Transverse colon (tissue), 4 donors: ENCODE data around the gene PLCH1. TPM values are rescaled to one million over a fixed set of nuclear protein-coding genes. Genes with fewer than 3 reads are reported as not detected.

ENCODE experiments used
- DNase-seq: peaks from one replicate; pipeline ENCODE4 v3.0.0-alpha.2; 2019
- H3K27ac ChIP-seq, 4 donors: fragments of 200-600 bp; sonication (generic); 2 replicates each; pipeline ENCODE4 v1.5.1; 2016 to 2018; ENCODE audit warnings: inconsistent platforms in 4 of 4
- H3K27me3 ChIP-seq: fragments of 200-600 bp; sonication (generic); 2 replicates; pipeline ENCODE4 v1.5.1; 2017; ENCODE audit warnings: inconsistent platforms
- H3K36me3 ChIP-seq, 4 donors: fragments of 200-600 bp; sonication (generic); 2 replicates each; pipeline ENCODE4 v1.5.1; 2017 to 2019; ENCODE audit warnings: inconsistent platforms in 4 of 4
- H3K4me1 ChIP-seq, 4 donors: fragments of 200-600 bp; sonication (generic); 2 replicates each; pipeline ENCODE4 v1.5.1; 2017 to 2020; ENCODE audit warnings: inconsistent platforms in 4 of 4
- H3K4me3 ChIP-seq, 4 donors: fragments of 200-600 bp; sonication (generic); 1 replicate in 1 of 4; 2 replicates in 3 of 4; pipeline versions ENCODE4 v1.5.1 to v1.6.1; 2017 to 2019; ENCODE audit warnings: inconsistent platforms in 4 of 4
- H3K9me3 ChIP-seq, 2 donors: fragments of 200-600 bp; sonication (generic); 2 replicates each; pipeline ENCODE4 v1.5.1; 2017 to 2019; ENCODE audit warnings: inconsistent platforms in 2 of 2
- EP300 ChIP-seq: sonication (generic); formaldehyde crosslinking; IDR thresholded peaks from one replicate; pipeline ENCODE4 v1.6.1; 2017; ENCODE audit warnings: antibody characterized with exemption, low read depth
- POLR2A ChIP-seq: fragments of 450-650 bp; IDR thresholded peaks from one replicate; pipeline ENCODE4 v1.6.1; 2016; ENCODE audit warnings: antibody characterized with exemption, mild to moderate bottlenecking, moderate library complexity
- POLR2AphosphoS5 ChIP-seq, 3 donors: sonication (generic); formaldehyde crosslinking; IDR thresholded peaks; one replicate each; pipeline ENCODE4 v1.6.1; 2016; ENCODE audit warnings: antibody characterized with exemption in 3 of 3
- WGBS, 2 donors: methylation state at CpG; one replicate each; pipeline ENCODE4 v1.1.5; 2018; ENCODE audit warnings: low coverage in 1 of 2; 5-methylcytosine and 5-hydroxymethylcytosine counted together
- in situ Hi-C, 4 donors: fragments of 200-750 bp; cut with MboI; loops; one replicate each; pipeline versions ENCODE4 v1.15.0 to v1.15.1; 2017; ENCODE audit warnings: low sequenced_read_pairs in 3 of 4, low pct_ligation_motif_present in 1 of 4, low pct_unique_long_range_greater_than_20kb in 1 of 4
- intact Hi-C: fragments of 100-400 bp; cut with DNase I; formaldehyde crosslinking; loops from one replicate; pipeline ENCODE4 v1.15.1; 2023; ENCODE audit warnings: low total_unique reads
- total RNA-seq, 4 donors: library from RNA; depleted of rRNA; stranded (reverse); fragments of >200 nt; gene quantifications; one replicate each; pipeline ENCODE4 v1.1.0, GENCODE V29; 2016
- TF ChIP-seq, protein P1 (sequence below), 5 experiments: fragments of 200-600 bp in 3 of 5; fragments of 450-650 bp in 2 of 5; sonication (generic) in 3 of 5; IDR thresholded peaks; 1 replicate in 2 of 5; 2 replicates in 3 of 5; pipeline ENCODE4 v1.5.1; 2016 to 2017; ENCODE audit warnings: antibody characterized with exemption in 5 of 5, inconsistent platforms in 3 of 5, mild to moderate bottlenecking in 2 of 5, moderate library complexity in 1 of 5

Gene PLCH1
- total RNA-seq, 4 donors from 2014 or later: 8.2 to 33.4 (median 8.5) TPM

DNA sequence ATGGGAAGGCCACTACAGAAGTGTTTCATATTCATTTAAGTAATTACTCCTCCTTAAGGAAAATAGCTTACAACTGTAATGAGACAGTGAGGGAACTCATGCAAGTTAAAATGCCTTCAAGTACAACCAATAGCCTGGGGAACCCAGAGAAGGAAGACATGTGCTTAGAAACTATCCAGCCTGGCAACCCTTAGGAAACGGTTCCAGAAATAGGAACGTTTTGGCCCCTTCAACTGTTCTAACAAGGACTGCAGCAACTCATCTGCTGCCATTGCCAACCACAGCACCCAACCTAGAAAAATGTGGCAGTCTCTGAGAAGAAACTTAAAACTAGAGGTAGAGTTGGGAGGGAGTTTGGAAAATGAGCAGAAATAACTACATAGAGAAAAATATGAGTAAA, 303.8 kb downstream of the PLCH1 start:
- Histone ChIP-seq H3K9me3 (no peaks in the 10 kb centered on the region), H3K36me3 (no peaks in the 10 kb centered on the region), H3K4me3 (no peak overlapping the region), H3K27me3 (no peaks in the 10 kb centered on the region), H3K27ac (no peak overlapping the region), H3K4me1 (no peaks in the 10 kb centered on the region)
- WGBS, 2 donors: 60% methylated on average over 1 to 2 of the region's 2 CpGs
- no peak for TF ChIP-seq POLR2AphosphoS5 (IDR thresholded peaks at IDR 0.05)
- TF ChIP-seq, protein P1, sequence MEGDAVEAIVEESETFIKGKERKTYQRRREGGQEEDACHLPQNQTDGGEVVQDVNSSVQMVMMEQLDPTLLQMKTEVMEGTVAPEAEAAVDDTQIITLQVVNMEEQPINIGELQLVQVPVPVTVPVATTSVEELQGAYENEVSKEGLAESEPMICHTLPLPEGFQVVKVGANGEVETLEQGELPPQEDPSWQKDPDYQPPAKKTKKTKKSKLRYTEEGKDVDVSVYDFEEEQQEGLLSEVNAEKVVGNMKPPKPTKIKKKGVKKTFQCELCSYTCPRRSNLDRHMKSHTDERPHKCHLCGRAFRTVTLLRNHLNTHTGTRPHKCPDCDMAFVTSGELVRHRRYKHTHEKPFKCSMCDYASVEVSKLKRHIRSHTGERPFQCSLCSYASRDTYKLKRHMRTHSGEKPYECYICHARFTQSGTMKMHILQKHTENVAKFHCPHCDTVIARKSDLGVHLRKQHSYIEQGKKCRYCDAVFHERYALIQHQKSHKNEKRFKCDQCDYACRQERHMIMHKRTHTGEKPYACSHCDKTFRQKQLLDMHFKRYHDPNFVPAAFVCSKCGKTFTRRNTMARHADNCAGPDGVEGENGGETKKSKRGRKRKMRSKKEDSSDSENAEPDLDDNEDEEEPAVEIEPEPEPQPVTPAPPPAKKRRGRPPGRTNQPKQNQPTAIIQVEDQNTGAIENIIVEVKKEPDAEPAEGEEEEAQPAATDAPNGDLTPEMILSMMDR (IDR thresholded peaks at IDR 0.05): no peak
- no peak for TF ChIP-seq POLR2A
- no peak for TF ChIP-seq EP300
- intact Hi-C loops: no loop called here
- no peak for DNase-seq
- in situ Hi-C loops: no loop called here

DNA sequence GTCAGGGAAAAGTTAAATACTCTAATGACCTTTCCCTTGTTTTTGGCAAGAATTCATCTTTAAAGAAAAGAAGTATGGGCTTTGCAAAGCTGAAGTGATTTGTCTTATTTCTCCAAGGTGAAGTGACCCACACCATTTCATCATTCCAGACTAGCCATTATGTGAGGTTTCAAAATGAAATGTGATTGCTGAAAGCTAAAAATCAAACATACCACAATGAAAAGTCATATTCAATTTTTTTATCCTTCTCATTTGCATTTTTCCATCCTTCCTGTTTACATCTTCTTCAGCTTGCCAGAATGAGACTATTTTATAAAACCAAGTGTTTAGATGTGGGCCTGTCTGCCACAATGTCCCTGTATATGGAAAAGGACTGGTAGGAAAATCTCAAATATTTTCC, 309.1 kb downstream of the PLCH1 start:
- no peaks in the 10 kb centered on the region for H3K36me3 ChIP-seq
- no peak overlapping the region for H3K27ac ChIP-seq
- H3K4me3 ChIP-seq: no peak overlapping the region
- TF ChIP-seq POLR2AphosphoS5 (IDR thresholded peaks at IDR 0.05) (no peak), EP300 (no peak), POLR2A (no peak)
- TF ChIP-seq, protein P1 (IDR thresholded peaks at IDR 0.05): no peak
- DNase-seq: no peak
- H3K27me3 ChIP-seq: no peaks in the 10 kb centered on the region
- H3K9me3 ChIP-seq: no peaks in the 10 kb centered on the region
- intact Hi-C loops: no loop called here
- in situ Hi-C loops: no loop called here
- H3K4me1 ChIP-seq: no peaks in the 10 kb centered on the region

- Histone ChIP-seq H3K27me3 (no peaks in the 10 kb centered on the region), H3K4me3 (no peak overlapping the region), H3K36me3 (no peaks in the 10 kb centered on the region), H3K4me1 (no peaks in the 10 kb centered on the region), H3K27ac (no peak overlapping the region), H3K9me3 (peaks cover 6 to 16% of the 10 kb centered on the region in 2 donors)
- DNase-seq: no peak
- WGBS, 2 donors: 74 to 76% methylated on average over 7 of the region's 7 CpGs
- in situ Hi-C loops: no loop called here
- no peak for TF ChIP-seq POLR2A
- intact Hi-C loops: no loop called here
These were observed 312.9 kb downstream of the PLCH1 start for GRCh38 chr3:155431856-155432570.

DNA sequence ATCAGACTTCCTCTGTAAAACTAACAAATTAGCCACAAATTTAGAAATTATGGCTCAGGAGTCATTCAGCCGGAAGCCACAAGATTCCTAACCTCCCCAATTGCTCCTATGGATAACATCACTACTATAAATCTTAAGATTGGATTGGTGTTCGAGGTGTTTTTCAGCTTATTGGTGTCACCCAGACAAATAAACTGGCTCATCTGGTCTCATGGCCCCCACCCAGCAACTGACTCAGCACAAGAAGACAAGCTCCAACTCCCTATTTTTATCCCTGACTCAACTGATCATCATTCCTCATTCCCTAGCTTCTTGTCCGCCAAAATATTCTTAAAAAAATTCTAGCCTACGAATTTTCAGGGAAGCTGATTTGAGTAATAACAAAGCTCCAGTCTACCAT, 316.3 kb downstream of the PLCH1 start:
- Histone ChIP-seq H3K4me1 (no peaks in the 10 kb centered on the region), H3K9me3 (peaks cover 6 to 16% of the 10 kb centered on the region in 2 donors), H3K27me3 (no peaks in the 10 kb centered on the region), H3K4me3 (no peak overlapping the region), H3K36me3 (no peaks in the 10 kb centered on the region), H3K27ac (no peak overlapping the region)
- no peak for TF ChIP-seq EP300
- TF ChIP-seq POLR2A: no peak
- no peak for TF ChIP-seq POLR2AphosphoS5 (IDR thresholded peaks at IDR 0.05)
- TF ChIP-seq, protein P1 (IDR thresholded peaks at IDR 0.05): no peak
- no peak for DNase-seq
- intact Hi-C loops: no loop called here
- WGBS, 2 donors: 75 to 83% methylated on average over 4 of the region's 4 CpGs
- in situ Hi-C loops: no loop called here
